SK-N-SH (cell line): ENCODE data around the gene GABRQ.

Experiments used
- EP300 ChIP-seq, 2 experiments: IDR thresholded peaks; 2 replicates each; pipeline versions ENCODE4 v1.4.0 to v1.6.1; 2012; ENCODE audit warnings: borderline replicate concordance in 1 of 2, low read depth in 1 of 2, low read length in 1 of 2
- GABPA ChIP-seq: IDR thresholded peaks from 2 replicates; pipeline ENCODE4 v1.4.0; 2012; ENCODE audit warnings: low read depth, mild to moderate bottlenecking
- SIN3A ChIP-seq: IDR thresholded peaks from 2 replicates; pipeline ENCODE4 v1.6.1; 2012; ENCODE audit warnings: low read depth, mild to moderate bottlenecking, low read length, moderate library complexity, borderline replicate concordance
- TEAD4 ChIP-seq: IDR thresholded peaks from 2 replicates; pipeline ENCODE4 v1.4.0; 2012; ENCODE audit warnings: mild to moderate bottlenecking, borderline replicate concordance; ENCODE audit not compliant: insufficient read depth
- TF ChIP-seq, protein P1 (sequence below): fragments of 200-600 bp; sonication (generic); IDR thresholded peaks from 2 replicates; pipeline ENCODE4 v1.6.1; 2017; ENCODE audit warnings: antibody characterized with exemption, mild to moderate bottlenecking, moderate library complexity

DNA sequence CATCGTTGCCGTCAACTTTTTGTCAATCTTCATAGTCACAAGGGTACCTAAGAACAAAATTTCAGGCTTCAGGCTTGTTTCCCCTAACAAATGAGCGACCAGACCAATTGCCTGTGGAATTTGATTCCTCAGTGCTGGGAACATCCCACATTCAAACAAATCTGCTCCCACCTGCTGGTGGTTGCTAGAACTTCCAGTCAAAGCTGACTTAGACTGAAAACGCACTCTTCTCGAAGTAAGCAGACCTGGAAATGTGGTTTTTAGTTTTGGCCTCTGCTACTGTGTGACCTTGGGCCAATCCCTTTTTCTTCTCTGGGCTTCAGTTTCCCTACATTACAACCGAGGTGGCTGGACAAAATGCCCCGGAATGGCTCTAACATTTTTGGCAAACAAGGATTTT is 1.8 kb upstream of the GABRQ start:
- TF ChIP-seq EP300 (IDR thresholded peaks at IDR 0.05; ENCODE audit: borderline replicate concordance in 1 of 2, low read depth in 1 of 2, low read length in 1 of 2) (no peak), GABPA (no peak), TEAD4 (no peak), SIN3A (no peak)
- TF ChIP-seq, protein P1, sequence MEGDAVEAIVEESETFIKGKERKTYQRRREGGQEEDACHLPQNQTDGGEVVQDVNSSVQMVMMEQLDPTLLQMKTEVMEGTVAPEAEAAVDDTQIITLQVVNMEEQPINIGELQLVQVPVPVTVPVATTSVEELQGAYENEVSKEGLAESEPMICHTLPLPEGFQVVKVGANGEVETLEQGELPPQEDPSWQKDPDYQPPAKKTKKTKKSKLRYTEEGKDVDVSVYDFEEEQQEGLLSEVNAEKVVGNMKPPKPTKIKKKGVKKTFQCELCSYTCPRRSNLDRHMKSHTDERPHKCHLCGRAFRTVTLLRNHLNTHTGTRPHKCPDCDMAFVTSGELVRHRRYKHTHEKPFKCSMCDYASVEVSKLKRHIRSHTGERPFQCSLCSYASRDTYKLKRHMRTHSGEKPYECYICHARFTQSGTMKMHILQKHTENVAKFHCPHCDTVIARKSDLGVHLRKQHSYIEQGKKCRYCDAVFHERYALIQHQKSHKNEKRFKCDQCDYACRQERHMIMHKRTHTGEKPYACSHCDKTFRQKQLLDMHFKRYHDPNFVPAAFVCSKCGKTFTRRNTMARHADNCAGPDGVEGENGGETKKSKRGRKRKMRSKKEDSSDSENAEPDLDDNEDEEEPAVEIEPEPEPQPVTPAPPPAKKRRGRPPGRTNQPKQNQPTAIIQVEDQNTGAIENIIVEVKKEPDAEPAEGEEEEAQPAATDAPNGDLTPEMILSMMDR: peak; percentile 74
